Activated naive CD8-positive, alpha-beta T cell treated with anti-CD3 and anti-CD28 coated beads, Interleukin-2, amount 10 ng/mL, durations not matched to agents 7 days and 5 days (primary cell): ENCODE results near the gene CATSPER1. TPM values are rescaled to one million over a fixed set of nuclear protein-coding genes. Genes with fewer than 3 reads are reported as not detected.

ENCODE experiments used
- ATAC-seq: fragments of 150-1000 bp; cut with Tn5 transposase; one replicate; pipeline ENCODE4 v1.10.0; 2021; ENCODE audit warnings: low read depth, moderate library complexity
- POLR2A ChIA-PET: fragments of 350-600 bp; sonication (Branson Sonifier 250); formaldehyde crosslinking; loops from one replicate; lab custom pipeline; 2021; ENCODE audit warnings: antibody characterized with exemption; lab: Charles Lee
- DNase-seq: peaks from one replicate; pipeline ENCODE4 v3.0.0; 2021
- H3K27ac Mint-ChIP-seq: one replicate; pipeline ENCODE4 v1.8.0; 2022; ENCODE audit warnings: mild to moderate bottlenecking, mixed read lengths
- H3K27me3 Mint-ChIP-seq: one replicate; pipeline ENCODE4 v1.8.0; 2022; ENCODE audit warnings: mild to moderate bottlenecking, moderate library complexity, mixed read lengths
- H3K36me3 Mint-ChIP-seq: one replicate; pipeline ENCODE4 v1.8.0; 2021; ENCODE audit warnings: mild to moderate bottlenecking, mixed read lengths
- H3K4me1 Mint-ChIP-seq: one replicate; pipeline ENCODE4 v1.8.0; 2021; ENCODE audit warnings: mixed read lengths
- H3K4me3 Mint-ChIP-seq: one replicate; pipeline ENCODE4 v1.8.0; 2022; ENCODE audit warnings: mild to moderate bottlenecking, moderate library complexity, mixed read lengths
- H3K9me3 Mint-ChIP-seq: one replicate; pipeline ENCODE4 v1.8.0; 2021; ENCODE audit warnings: mixed read lengths
- total RNA-seq, 2 experiments: library from RNA; stranded (reverse); gene quantifications; one replicate each; pipeline ENCODE4 v1.2.3, GENCODE V29; 2021

Gene CATSPER1
- total RNA-seq, 2 experiments from 2014 or later = not detected

- peaks cover 21% of the 10 kb centered on the region for H3K36me3 Mint-ChIP-seq
- DNase-seq (peak; percentile 87), ATAC-seq (peak; percentile 64)
Measured at GRCh38 chr11:66002648-66003225, 23.5 kb downstream of the CATSPER1 start.

GRCh38 chr11:66001942-66002647 lies 24.2 kb downstream of the CATSPER1 start, which contains the start of the genes BANF1 and EIF1AD:
BANF1 (plus strand) TSS chr11:66002503; CDS start chr11:66003251, 748 bp downstream.
EIF1AD (minus strand) TSS chr11:66002157; CDS start chr11:66000389, 1,768 bp downstream.
- no peaks in the 10 kb centered on the region for H3K27me3 Mint-ChIP-seq
- POLR2A ChIA-PET = interaction anchor here (0.5 to 1.5 kb wide), 19 partner anchors 9 to 504 kb away, joined by 3 to 19 read pairs (median 5); partner anchors contain the start of genes CCDC85B, DPP3, FIBP and KAT5
- peaks cover 26% of the 10 kb centered on the region for H3K36me3 Mint-ChIP-seq
- H3K4me3 Mint-ChIP-seq = peak within 1 kb of the TSS; percentile 100
- no peaks in the 10 kb centered on the region for H3K9me3 Mint-ChIP-seq
- peaks cover 31% of the 10 kb centered on the region for H3K4me1 Mint-ChIP-seq
- H3K27ac Mint-ChIP-seq = peak within 1 kb of the TSS; percentile 99
- peak; percentile 85 for ATAC-seq
- DNase-seq = peak; percentile 90

More at GRCh38 chr11:66002648-66003225, 23.5 kb downstream of the CATSPER1 start:
- Mint-ChIP-seq H3K9me3 (no peaks in the 10 kb centered on the region), H3K27me3 (no peaks in the 10 kb centered on the region), H3K4me3 (peak overlapping the region; percentile 100), H3K4me1 (peaks cover 26% of the 10 kb centered on the region), H3K27ac (peak overlapping the region; percentile 99)
- POLR2A ChIA-PET = interaction anchor here (0.6 to 1.5 kb wide), 19 partner anchors 8 to 505 kb away, joined by 3 to 19 read pairs (median 5); partner anchors contain the start of genes CCDC85B, DPP3, FIBP and KAT5

- Mint-ChIP-seq H3K27ac (no peak overlapping the region), H3K4me1 (peaks cover 25% of the 10 kb centered on the region), H3K27me3 (no peaks in the 10 kb centered on the region), H3K9me3 (no peaks in the 10 kb centered on the region), H3K36me3 (peaks cover 30% of the 10 kb centered on the region), H3K4me3 (no peak overlapping the region)
- POLR2A ChIA-PET = interaction anchor here (0.6 to 0.7 kb wide), 2 partner anchors 60 to 144 kb away, joined by 3 to 4 read pairs; no protein-coding TSS in a partner anchor
- DNase-seq = no peak
- no peak for ATAC-seq
Measured at GRCh38 chr11:65997286-65997685, 29.0 kb downstream of the CATSPER1 start.

- Mint-ChIP-seq H3K4me3 (no peak overlapping the region), H3K27me3 (no peaks in the 10 kb centered on the region), H3K36me3 (peaks cover 12% of the 10 kb centered on the region), H3K9me3 (no peaks in the 10 kb centered on the region), H3K27ac (peak overlapping the region; percentile 14), H3K4me1 (peaks cover 7% of the 10 kb centered on the region)
- DNase-seq (no peak), ATAC-seq (no peak)
- POLR2A ChIA-PET = no interaction called here
Measured at GRCh38 chr11:65992056-65992455, 34.2 kb downstream of the CATSPER1 start.

GRCh38 chr11:65988791-65989592 lies 37.3 kb downstream of the CATSPER1 start:
- POLR2A ChIA-PET = interaction anchor here (0.6 to 2.2 kb wide), 5 partner anchors 90 to 105 kb away, joined by 3 to 7 read pairs (median 6); partner anchors contain the start of genes CCDC85B and FIBP
- H3K27me3 Mint-ChIP-seq = no peaks in the 10 kb centered on the region
- H3K4me1 Mint-ChIP-seq = peaks cover 5% of the 10 kb centered on the region

GRCh38 chr11:65987336-65987735 lies 38.9 kb downstream of the CATSPER1 start:
- DNase-seq (no peak), ATAC-seq (no peak)
- peaks cover 6% of the 10 kb centered on the region for H3K36me3 Mint-ChIP-seq
- no peak overlapping the region for H3K27ac Mint-ChIP-seq
- POLR2A ChIA-PET = interaction anchor here (1.7 kb wide), 1 partner anchor 98 kb away, joined by 7 read pairs; the partner anchor contains the start of gene CCDC85B
- peaks cover 5% of the 10 kb centered on the region for H3K4me1 Mint-ChIP-seq
- no peaks in the 10 kb centered on the region for H3K9me3 Mint-ChIP-seq
- no peaks in the 10 kb centered on the region for H3K27me3 Mint-ChIP-seq
- H3K4me3 Mint-ChIP-seq = no peak overlapping the region

More at GRCh38 chr11:65988791-65989592, 37.3 kb downstream of the CATSPER1 start:
- H3K36me3 Mint-ChIP-seq = peaks cover 6% of the 10 kb centered on the region
- ATAC-seq = peak; percentile 100
- H3K9me3 Mint-ChIP-seq = no peaks in the 10 kb centered on the region
- peak overlapping the region; percentile 80 for H3K27ac Mint-ChIP-seq
- no peak overlapping the region for H3K4me3 Mint-ChIP-seq
- peak; percentile 76 for DNase-seq

- Mint-ChIP-seq H3K27ac (no peak overlapping the region), H3K36me3 (peaks cover 4% of the 10 kb centered on the region), H3K4me3 (no peak overlapping the region), H3K27me3 (no peaks in the 10 kb centered on the region), H3K4me1 (no peaks in the 10 kb centered on the region), H3K9me3 (no peaks in the 10 kb centered on the region)
- DNase-seq (no peak), ATAC-seq (no peak)
- POLR2A ChIA-PET = interaction anchor here (1.0 to 1.8 kb wide), 3 partner anchors 93 to 135 kb away, joined by 3 to 7 read pairs (median 3); partner anchors contain the start of gene CCDC85B
Measured at GRCh38 chr11:65983589-65983987, 42.7 kb downstream of the CATSPER1 start.

- Mint-ChIP-seq H3K27ac (no peak overlapping the region), H3K9me3 (no peaks in the 10 kb centered on the region), H3K27me3 (no peaks in the 10 kb centered on the region), H3K4me1 (no peaks in the 10 kb centered on the region), H3K4me3 (no peak overlapping the region), H3K36me3 (peaks cover 4% of the 10 kb centered on the region)
- ATAC-seq (no peak), DNase-seq (no peak)
- POLR2A ChIA-PET = interaction anchor here (1.0 to 1.8 kb wide), 2 partner anchors 93 to 134 kb away, joined by 3 to 7 read pairs; partner anchors contain the start of gene CCDC85B
Measured at GRCh38 chr11:65982824-65983588, 43.3 kb downstream of the CATSPER1 start.

- Mint-ChIP-seq H3K4me3 (no peak overlapping the region), H3K4me1 (no peaks in the 10 kb centered on the region), H3K36me3 (peaks cover 4% of the 10 kb centered on the region), H3K9me3 (no peaks in the 10 kb centered on the region), H3K27me3 (no peaks in the 10 kb centered on the region), H3K27ac (no peak overlapping the region)
- DNase-seq (no peak), ATAC-seq (no peak)
- POLR2A ChIA-PET = interaction anchor here (1.8 kb wide), 1 partner anchor 92 kb away, joined by 7 read pairs; the partner anchor contains the start of gene CCDC85B
Measured at GRCh38 chr11:65981972-65982823, 44.1 kb downstream of the CATSPER1 start.

GRCh38 chr11:65981101-65981740 lies 45.1 kb downstream of the CATSPER1 start:
- peaks cover 6% of the 10 kb centered on the region for H3K36me3 Mint-ChIP-seq
- DNase-seq = no peak
- no peaks in the 10 kb centered on the region for H3K4me1 Mint-ChIP-seq
- no peak overlapping the region for H3K4me3 Mint-ChIP-seq
- no peak overlapping the region for H3K27ac Mint-ChIP-seq
- POLR2A ChIA-PET = no interaction called here
- ATAC-seq = no peak
- H3K9me3 Mint-ChIP-seq = no peaks in the 10 kb centered on the region
- H3K27me3 Mint-ChIP-seq = no peaks in the 10 kb centered on the region

- Mint-ChIP-seq H3K36me3 (peaks cover 6% of the 10 kb centered on the region), H3K27me3 (no peaks in the 10 kb centered on the region), H3K4me1 (no peaks in the 10 kb centered on the region), H3K4me3 (no peak overlapping the region), H3K9me3 (no peaks in the 10 kb centered on the region), H3K27ac (no peak overlapping the region)
- DNase-seq (no peak), ATAC-seq (no peak)
- POLR2A ChIA-PET = interaction anchor here (0.6 kb wide), 1 partner anchor 120 kb away, joined by 3 read pairs; no protein-coding TSS in a partner anchor
Measured at GRCh38 chr11:65979261-65979759, 47.0 kb downstream of the CATSPER1 start.
